NCI-H82 (cell line): ENCODE data around the gene COL5A1.

ENCODE experiments used
- DNase-seq: peaks from one replicate; lab custom pipeline; 2025; lab: John Stamatoyannopoulos, UW

The COL5A1 gene

DNA sequence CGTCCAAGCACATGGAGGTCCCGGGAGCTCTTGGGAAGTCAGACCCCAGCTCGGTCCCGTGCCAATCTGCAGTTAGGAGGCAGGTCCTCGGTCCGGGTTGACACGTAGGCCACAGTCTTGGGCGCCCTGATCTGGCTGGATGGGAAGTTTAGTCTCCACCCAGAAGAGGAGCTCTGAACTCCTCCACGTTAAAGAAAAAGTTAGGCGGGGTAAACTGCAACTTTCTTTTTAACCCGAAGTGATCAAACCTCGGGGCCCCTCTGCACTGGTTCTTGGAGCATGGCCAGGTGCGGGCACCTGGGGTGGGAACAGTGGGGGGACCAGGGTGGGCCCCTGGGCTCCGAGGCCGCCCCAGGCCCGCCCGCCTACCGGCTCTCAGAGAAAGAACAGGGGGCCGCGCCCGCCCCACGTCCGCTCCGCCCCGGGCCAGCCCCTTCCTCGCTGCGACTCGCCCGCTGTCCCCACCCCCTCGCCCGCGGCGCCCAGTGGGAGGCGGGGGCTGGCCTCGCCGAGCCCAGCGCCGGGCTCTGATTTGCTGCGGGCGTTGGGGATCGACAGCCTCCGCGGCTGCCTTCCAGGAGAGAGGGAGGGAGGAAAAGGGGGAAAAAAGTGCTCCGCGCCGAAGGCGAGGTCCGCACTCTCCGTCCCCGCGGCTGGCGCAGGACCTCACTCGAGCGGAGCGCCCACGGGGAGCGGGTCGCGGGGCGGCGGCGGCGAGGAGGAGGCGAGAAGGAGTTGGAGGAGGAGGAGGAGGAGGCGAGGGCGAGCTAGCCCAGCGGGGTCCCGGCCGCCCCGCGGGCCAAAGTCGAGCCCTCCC is at the start of gene COL5A1:
COL5A1 (plus strand) TSS at position 631 of the 817 bp plus-strand sequence. CDS start 385 bp downstream, outside the sequence.
- DNase-seq = peak; percentile 91

DNA sequence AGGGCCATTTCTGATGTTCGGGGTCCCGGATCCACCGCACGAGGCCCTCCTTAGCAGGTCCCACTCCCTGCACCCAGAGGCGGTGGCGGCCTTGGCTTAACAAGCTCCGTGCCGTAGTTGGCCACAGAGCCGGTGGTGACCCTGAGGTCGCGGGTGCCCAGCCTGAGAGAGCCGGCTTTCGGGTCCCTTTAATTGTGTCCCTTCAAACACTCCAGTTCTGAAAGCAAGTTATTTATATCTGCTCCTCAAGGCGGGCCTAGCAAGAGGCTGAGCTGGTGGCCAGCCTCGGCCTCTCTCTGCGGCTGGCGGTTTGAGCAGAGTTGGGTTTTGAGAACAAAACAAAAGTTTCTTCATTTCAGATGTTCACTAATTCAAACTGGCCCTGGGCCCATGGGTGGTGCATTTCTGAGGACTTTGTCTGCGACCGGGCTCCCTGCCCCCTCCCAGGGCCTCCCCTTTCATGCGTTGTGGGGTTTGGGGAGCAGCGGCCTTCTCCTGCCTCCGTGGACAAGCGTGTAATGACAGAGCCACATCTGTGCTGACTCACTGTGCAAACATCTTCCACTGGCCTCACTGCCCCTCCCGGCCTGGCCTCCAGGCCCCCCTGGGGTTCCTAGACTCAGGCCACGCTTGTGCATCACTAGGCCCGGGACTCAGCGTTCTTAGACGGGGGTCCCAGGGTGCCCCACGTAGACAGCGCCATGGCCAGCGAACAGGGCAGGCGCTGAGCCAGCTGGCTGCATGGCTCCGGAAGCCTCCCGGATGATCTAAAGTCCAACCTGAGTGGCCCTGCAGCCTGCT is 49.4 kb upstream of the COL5A1 start:
- no peak for DNase-seq

DNA sequence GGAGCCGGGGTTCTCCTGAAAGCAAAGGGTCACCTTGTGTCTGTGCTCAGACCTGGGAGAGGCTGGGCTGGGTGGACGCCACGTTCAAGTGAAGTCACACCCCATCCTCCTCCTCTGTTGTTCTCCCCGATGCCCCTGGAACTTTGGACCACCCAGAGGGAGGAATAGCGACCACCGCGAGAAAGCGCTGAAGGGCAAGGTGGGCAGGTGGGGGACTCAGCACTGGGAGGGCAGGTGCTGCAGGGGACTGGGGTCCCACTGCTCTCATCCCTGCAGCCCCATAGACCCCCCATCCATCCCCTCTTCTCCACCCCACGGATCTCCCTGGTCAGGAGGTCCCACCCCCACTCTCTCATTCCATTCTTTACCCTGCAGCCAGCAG is 48.8 kb upstream of the COL5A1 start:
- DNase-seq = no peak

DNA sequence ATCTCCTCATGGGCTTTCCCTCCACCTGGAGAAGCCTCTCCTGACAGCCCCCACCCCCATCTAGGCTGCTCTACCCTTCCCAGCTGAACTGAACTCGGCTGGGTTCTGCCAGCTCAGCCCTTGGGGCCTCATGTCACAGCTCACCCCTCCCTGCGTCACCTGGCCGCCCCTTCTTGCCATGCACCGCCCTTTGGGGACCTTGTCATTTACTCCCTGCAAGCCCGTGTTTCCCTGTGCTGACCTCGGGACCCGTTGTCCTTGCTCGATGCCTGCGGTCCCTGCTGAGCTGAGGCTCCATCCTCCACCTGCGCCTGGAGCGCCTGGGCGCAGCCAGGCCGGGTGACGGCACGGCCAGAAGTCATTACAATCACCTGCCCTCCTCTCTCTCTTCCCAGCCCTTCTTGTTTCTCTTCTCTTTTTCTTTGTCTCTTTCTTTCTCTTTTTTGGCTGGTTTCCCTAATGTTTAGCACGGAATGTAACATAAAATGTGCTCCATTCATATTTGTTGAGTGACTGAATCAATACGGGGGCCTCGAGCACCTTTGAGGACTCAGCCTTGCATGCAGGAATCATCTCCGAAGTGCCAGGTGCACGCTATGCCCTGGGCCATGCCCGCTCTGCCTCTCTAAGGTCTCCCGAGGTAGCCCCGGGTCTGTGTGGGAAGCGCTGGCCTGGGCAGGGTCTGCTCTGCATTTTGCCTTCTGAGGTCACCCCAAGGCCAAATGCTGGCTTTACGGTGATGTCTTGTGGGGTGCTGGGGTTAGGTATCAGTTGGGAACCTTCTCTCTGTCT is 48.1 kb upstream of the COL5A1 start:
- DNase-seq = no peak

DNA sequence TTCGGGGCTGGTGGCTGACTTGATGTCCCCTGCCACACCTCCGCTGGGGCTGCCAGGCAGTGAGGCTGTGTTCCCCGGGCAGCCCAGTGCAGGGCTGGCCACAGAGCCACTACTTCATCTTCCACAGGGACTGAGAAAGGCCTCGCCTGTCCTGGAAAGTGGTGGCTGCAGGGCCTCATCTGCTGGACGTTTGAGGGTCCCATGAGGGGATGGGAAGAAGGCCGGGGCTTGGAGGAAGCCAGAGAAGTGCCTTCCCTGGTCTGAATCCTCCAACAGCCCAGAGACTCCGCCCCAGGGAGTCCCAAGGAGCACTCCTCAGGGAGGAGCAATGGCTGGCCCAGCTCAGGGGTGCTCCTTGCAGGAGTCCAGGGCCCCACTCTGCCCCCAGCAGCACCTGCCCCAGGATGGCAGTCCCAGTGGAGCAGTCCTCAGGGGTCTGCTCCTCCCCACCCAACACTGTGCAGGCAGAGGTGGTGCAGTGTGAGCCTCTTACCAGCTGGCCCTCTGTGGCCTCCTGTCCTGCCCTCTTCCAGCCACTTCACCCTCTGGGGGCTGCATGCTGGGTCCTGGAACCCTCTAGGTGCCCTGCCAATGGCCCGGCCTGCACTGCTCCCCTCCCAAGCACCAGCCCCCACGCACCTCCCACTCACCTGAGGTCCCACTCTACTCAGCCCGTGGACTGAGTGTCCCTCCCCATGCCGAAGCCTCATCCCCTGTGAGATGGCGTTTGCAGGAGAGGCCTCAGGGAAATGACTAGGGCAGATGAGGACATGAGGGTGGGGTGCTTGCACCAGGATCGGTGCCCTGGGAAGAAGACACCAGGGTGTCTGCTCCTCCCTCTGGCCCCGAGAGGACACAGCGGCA is 47.3 kb upstream of the COL5A1 start:
- DNase-seq = no peak

DNA sequence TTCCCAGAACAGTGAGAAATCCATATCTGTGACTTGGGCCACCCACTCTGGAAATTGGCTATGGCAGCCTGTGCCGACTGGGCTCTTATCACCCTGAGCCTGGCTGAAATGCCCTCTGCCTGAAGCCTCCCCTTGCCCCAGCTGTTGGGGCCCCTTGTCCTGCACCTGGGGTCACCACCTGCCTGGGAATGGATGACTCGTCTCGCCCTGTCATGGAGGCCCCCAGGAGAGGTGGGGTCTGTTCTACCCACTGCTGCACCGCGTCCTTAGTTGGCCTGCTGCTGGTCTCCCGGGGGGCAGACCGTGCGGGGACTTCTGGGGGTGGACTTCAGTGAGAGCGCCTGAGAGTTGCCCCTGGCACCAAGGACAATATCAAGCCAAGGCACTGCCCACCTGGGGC is 46.6 kb upstream of the COL5A1 start:
- DNase-seq = no peak

DNA sequence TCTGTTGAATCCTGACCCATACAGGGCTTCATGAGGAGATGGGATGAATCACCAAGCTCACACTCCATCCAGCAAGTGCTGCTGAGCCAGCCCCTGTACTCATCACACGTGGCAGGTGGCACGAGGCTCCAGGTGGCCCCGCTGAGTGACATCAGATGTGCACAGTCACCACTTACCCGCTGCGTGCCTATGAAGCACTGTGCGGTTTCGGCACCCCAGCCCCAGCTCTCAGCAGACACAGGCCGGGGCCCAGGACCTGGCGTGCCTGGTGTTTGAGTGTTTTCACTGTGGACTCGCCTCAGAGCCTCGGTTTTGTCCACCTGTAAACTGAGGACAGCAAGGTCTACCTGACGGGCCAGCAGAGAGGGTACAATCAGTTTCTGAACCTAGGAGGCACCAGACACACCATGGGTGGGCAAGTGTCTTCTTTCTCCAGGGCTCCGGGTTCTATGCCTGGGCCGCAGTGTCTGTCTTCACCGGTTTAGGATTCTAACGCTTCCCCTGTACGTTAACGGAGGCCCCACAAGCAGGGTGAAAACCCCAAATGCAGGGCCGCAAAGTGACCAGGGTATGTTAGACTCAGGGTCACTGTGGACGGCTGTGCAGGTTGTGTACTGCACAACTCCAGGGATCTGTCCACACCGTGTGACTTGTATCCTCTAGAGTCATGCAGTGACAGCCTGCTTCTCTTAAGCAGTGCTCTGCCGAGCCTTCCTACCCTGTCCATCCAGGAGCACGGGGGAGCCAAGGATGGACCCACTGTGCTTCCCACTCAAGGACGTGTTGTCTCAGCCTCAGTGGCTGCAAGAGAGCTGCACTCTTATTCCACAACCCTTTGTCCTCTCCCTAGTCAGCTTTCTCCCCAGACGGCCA is 44.3 kb upstream of the COL5A1 start:
- no peak for DNase-seq

DNA sequence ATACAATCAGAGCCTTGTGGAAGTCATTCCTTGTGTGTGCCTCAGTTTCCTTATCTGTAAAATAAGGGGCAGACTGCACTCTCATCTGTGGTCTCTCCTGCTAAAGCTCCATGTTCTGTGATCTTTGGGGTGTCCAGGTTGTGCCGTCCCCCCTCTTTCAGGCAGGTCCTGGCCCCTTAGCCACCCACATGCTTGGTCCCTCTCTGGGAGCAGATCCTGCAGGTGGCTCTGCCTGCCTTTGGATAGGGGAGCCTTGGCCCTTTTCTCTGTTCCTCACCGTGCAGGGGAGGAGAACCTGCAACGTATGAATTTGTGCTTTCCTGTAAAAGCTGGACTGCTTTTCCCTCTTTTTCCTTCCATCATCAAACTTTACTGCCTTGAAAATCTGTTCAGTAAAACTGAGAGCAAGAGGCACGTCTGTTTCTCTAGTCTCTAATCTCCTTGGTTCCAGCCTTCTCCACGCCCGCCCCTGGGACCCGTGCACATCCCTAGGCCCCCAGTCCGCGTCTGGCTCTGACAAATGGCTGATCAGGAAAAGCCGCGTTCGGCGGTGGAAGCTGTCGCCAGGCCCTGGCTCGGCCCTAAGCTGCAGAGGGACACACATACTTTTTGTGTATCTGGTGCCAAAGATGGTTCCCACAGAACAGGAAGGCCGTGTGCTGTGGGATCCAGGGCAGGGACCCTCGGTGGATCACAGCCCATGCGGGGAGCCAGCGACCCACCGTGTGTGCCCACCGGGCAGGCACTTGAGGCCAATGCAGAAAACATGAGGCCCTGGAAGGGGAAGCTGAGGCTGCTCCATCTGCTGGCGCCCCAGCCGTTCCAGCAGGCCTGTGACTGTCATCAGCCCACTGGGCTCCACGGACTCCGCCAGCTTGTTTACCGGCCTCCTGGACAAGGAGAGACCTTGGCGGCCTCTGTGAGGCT is 43.4 kb upstream of the COL5A1 start:
- DNase-seq = peak; percentile 31

DNA sequence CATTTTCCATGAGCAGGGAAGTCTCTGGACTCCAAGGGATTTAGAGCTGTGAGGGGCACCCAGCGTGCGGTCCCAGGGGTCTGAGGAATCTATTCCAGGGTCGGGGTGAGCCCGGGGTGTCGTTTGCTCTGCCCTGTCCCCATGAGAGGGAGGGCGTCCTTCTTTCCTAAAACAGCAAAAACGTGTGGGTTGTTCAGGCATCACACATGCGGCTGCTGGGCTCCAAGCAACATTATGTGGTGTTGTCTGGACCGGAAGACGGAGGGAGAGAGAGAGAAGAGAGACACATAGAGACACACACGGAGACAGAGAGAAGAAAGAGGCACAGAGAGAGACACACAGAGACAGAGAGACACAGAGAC is 42.7 kb upstream of the COL5A1 start:
- no peak for DNase-seq

DNA sequence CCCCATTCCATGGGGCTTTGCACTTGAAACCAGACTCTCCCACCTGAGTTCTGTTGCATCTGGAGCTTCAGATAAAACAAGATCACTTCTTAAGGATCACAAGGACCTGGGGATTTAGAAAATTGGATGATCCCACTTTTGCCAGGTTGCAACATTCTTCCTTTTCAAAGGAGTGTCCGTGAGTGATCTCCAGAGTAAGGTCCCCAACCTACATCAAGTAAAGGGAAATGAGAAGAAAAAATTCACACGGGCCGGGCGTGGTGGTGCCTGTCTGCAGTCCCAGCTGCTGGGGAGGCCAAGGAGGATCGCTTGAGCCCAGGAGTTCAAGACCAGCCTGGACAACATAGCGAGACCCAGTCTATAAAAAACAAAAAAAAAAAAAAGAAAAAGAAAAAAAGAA is 41.2 kb upstream of the COL5A1 start:
- DNase-seq = peak; percentile 54

DNA sequence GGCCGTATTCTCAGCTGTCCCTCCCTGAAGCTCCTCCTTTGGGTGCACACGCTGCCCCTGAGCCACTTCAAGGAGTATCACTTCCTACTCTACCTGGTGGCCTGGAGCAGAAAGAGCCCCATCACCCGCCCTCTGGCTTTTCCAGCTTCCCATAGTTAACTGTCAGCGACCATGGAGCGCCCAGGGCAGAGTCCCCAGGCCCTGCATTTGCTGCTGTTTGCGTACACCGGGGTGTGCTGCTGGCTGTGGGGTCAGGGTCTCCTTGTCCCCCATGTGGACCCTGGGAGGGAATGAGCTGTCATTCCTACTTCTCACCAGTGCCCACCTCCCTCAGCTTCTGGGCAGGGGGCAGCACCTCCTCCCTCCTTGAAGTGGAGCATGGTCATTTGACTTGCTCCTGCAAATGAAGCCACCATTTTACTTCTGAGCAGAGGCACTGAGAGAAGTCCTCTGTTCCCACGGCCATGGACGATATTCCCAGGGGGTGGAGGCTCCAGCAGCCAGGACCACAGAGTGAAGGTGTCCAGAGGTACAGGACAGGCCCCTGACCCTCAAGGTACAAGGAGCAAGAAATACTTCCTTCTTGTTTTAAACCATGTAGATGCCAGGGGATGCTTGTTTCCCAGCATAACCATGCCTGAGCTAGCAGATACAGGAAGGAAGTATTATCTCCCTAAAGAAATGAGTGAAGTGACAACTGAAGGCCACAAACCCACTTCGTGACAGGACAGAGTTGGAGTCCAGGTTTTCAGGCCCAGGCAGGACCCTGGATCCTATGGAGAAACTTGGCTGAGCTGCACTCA is 40.6 kb upstream of the COL5A1 start:
- DNase-seq = no peak

DNA sequence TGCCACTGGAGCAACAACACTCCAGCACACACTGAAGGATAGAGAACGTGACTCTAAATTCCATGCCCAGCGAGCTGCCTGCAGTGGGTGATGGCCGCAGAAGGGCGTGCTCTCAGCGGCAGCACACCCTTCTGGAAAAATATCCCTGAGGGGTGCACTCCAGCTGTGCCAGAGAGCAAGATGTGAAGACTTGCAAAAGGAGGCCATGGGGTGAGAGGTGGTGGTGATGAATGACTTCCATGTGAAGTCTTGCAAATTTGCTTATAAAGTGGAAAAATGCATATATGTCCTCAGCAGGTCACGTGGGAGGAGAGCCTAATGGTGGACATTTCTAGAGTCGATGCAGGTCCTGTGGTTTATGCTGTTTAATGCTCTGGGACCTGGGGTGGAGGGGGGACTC is 39.8 kb upstream of the COL5A1 start:
- DNase-seq = no peak

DNA sequence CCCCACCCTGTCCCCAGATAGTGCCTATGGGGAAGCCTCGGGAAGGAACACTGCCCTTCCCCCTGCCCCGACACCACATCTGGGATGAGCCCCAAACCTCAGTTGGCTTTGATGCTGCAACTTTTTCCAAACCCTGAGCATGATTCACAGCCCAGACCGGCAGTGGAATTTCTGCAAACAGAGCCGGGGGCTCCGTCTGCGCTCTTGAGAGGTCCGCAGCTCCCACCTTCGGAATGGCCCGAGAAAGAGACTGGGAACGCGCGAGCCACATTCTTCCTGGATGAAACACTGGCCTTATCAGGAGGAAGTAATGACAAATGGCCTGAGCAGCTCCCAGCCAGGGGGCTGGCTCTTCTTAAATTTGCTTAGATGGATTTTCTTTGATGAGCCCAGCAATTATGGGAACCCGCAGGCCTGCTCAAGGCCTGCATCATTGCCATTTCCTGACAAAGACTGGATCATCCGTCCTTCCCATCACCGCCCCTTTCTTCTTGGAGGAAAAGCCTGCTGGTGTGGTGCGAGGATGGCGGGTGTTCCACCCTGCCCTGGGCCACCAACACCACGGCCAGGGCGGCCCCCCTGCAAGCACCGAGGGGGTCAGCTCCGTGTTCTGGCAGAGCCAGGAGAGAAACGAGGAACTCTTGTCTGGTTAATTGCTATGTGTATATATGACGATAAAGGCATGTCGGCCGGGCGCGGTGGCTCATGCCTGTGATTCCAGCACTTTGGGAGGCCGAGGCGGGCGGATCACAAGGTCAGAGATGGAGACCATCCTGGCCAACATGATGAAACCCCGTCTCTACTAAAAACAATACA is 38.8 kb upstream of the COL5A1 start:
- DNase-seq = no peak

DNA sequence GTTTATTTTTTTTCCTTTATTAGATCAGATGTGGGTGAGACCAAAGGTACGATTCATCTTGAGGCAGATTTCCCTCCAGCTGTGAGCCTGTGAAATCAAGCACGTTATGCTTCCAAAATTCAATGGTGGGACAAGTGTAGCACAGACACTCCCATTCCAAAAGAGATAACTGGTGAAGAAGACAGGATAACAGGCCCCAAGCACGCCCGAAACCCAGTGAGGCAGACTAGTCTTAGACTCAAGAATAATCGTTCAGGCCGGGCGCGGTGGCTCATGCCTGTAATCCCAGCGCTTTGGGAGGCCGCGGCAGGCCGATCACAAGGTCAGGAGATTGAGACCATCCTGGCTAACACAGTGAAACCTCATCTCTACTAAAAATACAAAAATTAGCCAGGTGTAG is 36.8 kb upstream of the COL5A1 start:
- no peak for DNase-seq

DNA sequence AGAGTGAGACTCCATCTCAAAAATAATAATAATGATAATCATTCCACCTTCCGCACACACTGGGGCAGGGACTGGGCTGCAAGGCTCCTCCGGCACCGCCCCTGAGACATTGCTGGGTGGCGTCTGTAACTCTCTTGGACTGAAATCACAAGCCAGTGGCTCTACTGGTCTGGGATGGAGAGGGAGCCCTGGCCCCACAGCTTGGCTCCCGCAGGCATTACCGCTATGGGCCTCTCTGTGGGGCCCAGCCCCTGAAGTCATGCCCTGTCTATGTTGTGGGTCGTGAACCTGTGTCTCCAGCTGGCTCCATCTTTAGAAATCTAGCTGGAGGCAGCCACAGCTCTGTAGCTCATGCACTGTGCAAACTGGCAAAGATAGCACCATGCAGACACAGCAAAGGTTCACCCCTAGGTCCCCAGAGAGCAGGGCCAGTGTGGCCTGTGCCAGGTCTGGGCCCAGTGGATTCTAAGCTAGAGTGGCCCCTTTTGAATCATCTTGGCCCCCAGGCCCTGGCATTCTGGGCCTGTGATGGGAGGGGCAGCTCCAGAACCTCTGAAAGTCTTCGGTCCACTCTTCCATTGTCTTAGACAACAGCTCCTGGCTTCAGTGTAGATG is 36.1 kb upstream of the COL5A1 start:
- DNase-seq = no peak

DNA sequence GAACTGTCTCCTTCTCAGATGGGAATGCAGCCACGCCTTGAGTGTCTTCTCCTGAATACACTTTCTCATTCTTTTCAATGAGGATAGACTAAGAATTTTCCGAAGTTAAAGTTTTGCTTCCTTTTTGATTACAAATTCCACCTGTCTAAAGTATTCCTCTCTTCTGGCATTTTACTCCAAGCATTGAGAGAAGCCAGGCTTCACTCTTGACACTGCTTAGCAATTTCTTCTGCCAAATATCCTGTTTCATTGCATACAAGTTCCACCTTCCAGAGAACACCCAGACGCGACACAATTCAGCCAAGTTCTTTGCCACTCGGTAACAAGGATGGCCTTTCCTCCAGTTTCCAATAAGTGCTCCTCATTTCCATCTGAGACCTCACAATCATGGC is 35.6 kb upstream of the COL5A1 start:
- no peak for DNase-seq

DNA sequence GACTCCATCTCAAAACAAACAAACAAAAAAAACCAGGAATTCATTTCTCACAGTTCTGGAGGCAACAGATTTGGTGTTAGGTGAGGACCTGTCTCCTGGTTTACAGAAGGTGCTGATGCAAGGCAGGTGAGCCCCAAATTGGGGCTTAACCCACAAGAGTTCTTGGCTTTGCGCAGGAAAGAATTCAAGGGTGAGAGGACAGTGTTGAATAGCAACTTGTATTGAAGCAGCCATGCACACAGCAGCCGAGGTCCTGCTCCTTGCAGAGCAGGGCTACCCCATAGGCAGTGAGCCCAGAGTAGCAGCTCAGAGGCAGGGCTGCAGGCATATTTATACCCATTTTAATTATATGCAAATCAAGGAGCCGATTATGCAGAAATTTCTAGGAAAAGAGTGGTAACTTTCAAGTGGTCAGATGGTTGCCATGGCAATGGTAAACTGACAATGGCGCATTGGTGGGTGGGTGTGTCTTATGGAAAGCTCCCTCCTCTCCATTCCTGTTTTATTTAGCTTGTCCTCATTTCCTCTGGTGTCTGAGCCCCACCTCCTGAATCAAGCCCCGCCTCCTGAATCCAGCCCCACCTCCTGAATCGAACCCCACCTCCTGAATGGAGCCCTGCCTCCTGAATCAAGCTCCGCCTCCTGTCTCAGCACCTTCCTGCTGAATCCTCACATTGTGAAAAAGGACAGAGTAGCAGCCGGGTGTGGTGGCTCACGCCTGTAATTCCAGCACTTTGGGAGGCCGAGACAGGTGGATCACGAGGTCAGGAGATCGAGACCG is 34.5 kb upstream of the COL5A1 start:
- peak; percentile 18 for DNase-seq
